Panc1 (cell line): Measurements from ENCODE around the gene ARHGAP33. TPM values are rescaled to one million over a fixed set of nuclear protein-coding genes. Genes with fewer than 3 reads are reported as not detected.

ENCODE experiments used
- ATAC-seq: fragments of 200-7000 bp; cut with Tn5 transposase; 2 replicates; pipeline ENCODE4 v1.9.1; 2020; ENCODE audit warnings: mild to moderate bottlenecking, moderate library complexity
- BruUV-seq: library from RNA; stranded (reverse); fragments of 400-500 nt; replicated peaks from 2 replicates; lab custom pipeline; 2021; lab: Mats Ljungman, UMichigan
- CTCF ChIA-PET: fragments of 300-600 bp; sonication (Branson Sonifier 250); formaldehyde crosslinking; loops from one replicate; lab custom pipeline; 2022; ENCODE audit warnings: antibody characterized with exemption; lab: Charles Lee
- POLR2A ChIA-PET: fragments of 300-600 bp; sonication (Branson Sonifier 250); formaldehyde crosslinking; loops from one replicate; lab custom pipeline; 2022; ENCODE audit warnings: antibody characterized with exemption; lab: Charles Lee
- DNase-seq: peaks from one replicate; pipeline ENCODE4 v3.0.0-alpha.2; 2010; ENCODE audit warnings: low read depth, low spot score
- H3K27ac ChIP-seq: 2 replicates; pipeline ENCODE4 v1.5.1; 2011; ENCODE audit warnings: mild to moderate bottlenecking, low read length, inconsistent platforms
- H3K27me3 ChIP-seq: fragments of 200-500 bp; sonication (Bioruptor generic); 2 replicates; pipeline ENCODE4 v1.6.0; 2014; ENCODE audit warnings: low read length, inconsistent platforms; ENCODE audit not compliant: control insufficient read depth, insufficient read depth
- H3K36me3 ChIP-seq: fragments of 200-500 bp; sonication (Bioruptor generic); 2 replicates; pipeline ENCODE4 v1.5.1; 2014; ENCODE audit warnings: inconsistent platforms, mild to moderate bottlenecking, low read length, moderate library complexity; ENCODE audit not compliant: control insufficient read depth, insufficient read depth
- H3K4me1 ChIP-seq: 2 replicates; pipeline ENCODE4 v1.5.1; 2011; ENCODE audit warnings: inconsistent platforms, mild to moderate bottlenecking, low read length, moderate library complexity; ENCODE audit not compliant: control insufficient read depth, insufficient read depth
- H3K4me3 ChIP-seq, 2 experiments: 2 replicates each; pipeline ENCODE4 v1.5.1; 2011 to 2012; ENCODE audit warnings: low read depth in 2 of 2, low read length in 2 of 2, mild to moderate bottlenecking in 2 of 2, inconsistent platforms in 1 of 2, moderate library complexity in 1 of 2
- H3K9me3 ChIP-seq: fragments of 200-500 bp; sonication (Bioruptor generic); 2 replicates; pipeline ENCODE4 v1.5.1; 2014; ENCODE audit warnings: low read depth, mild to moderate bottlenecking, inconsistent platforms, low read length, moderate library complexity; ENCODE audit not compliant: control insufficient read depth, insufficient read depth
- CTCF ChIP-seq: fragments of 450-650 bp; IDR thresholded peaks from 2 replicates; pipeline ENCODE4 v1.5.1; 2017; ENCODE audit warnings: mild to moderate bottlenecking
- POLR2AphosphoS5 ChIP-seq: IDR thresholded peaks from 2 replicates; pipeline ENCODE4 v1.6.1; 2012; ENCODE audit warnings: mild to moderate bottlenecking, low read depth, low read length, moderate library complexity
- REST ChIP-seq, 2 experiments: IDR thresholded peaks; 2 replicates each; pipeline ENCODE4 v1.6.1; 2011 to 2012; ENCODE audit warnings: low read depth in 2 of 2, control low read depth in 1 of 2, low read length in 1 of 2, mild to moderate bottlenecking in 1 of 2, moderate library complexity in 1 of 2; ENCODE audit not compliant: insufficient read depth in 1 of 2
- SIN3A ChIP-seq: IDR thresholded peaks from 2 replicates; pipeline ENCODE4 v1.6.1; 2012; ENCODE audit warnings: low read depth, mild to moderate bottlenecking, low read length, moderate library complexity, borderline replicate concordance; ENCODE audit not compliant: insufficient read depth
- TCF7L2 ChIP-seq: IDR thresholded peaks from 2 replicates; pipeline ENCODE4 v1.6.1; 2011; ENCODE audit warnings: mild to moderate bottlenecking, low read depth, low read length, inconsistent platforms
- in situ Hi-C: cut with HindIII; loops from 2 replicates; pipeline ENCODE4 v1.10.0; 2016; ENCODE audit warnings: low sequenced_read_pairs, low pct_unique_long_range_greater_than_20kb
- intact Hi-C: fragments of 100-400 bp; cut with micrococcal nuclease; formaldehyde crosslinking; loops from one replicate; pipeline ENCODE4 v1.10.0; 2022; ENCODE audit not compliant: unreplicated experiment
- total RNA-seq: library from RNA; stranded (reverse); gene quantifications from one replicate; pipeline ENCODE4 v1.2.1, GENCODE V29; 2021; ENCODE audit not compliant: unreplicated experiment

ARHGAP33 gene
- total RNA-seq, 1 experiment from 2014 or later: 35.8 TPM

GRCh38 chr19:35748106-35749020 is 27.0 kb upstream of the ARHGAP33 start, which contains the start of gene LIN37:
Gene LIN37 (plus strand): TSS chr19:35748576. CDS start chr19:35748725, 149 bp downstream.
- H3K27ac ChIP-seq: peak within 1 kb of the TSS; percentile 92

More at GRCh38 chr19:35748106-35749020, 27.0 kb upstream of the ARHGAP33 start, which contains the start of gene LIN37:
- in situ Hi-C loops (no loop called here), intact Hi-C loops (no loop called here)
- Histone ChIP-seq H3K27me3 (no peaks in the 10 kb centered on the region), H3K36me3 (no peaks in the 10 kb centered on the region), H3K4me3 (peak within 1 kb of the TSS; percentile 87 to 89), H3K9me3 (no peaks in the 10 kb centered on the region), H3K4me1 (peaks cover 24% of the 10 kb centered on the region)
- peak; percentile 100 for DNase-seq
- TSS peak; percentile 51 for BruUV-seq
- CTCF ChIA-PET: interaction anchor here (0.6 to 0.9 kb wide), 5 partner anchors 11 to 251 kb away, joined by 3 to 7 read pairs (median 3); no protein-coding TSS in a partner anchor
- POLR2A ChIA-PET: interaction anchor here (0.5 to 1.2 kb wide), 6 partner anchors 9 to 183 kb away, joined by 3 to 9 read pairs (median 6); no protein-coding TSS in a partner anchor
- ATAC-seq: peak; percentile 90
- TF ChIP-seq TCF7L2 (peak; percentile 55; the same call in 1 of the 2 replicates), REST (IDR thresholded peaks at IDR 0.05; ENCODE audit: insufficient read depth in 1 of 2, low read depth in 2 of 2, low read length in 1 of 2) (no peak), SIN3A (0 out of 2 replicates have a peak, but pooled peaks have one; percentile 72), POLR2AphosphoS5 (peak; percentile 96), CTCF (no peak)
